SK-N-SH (cell line): ENCODE results near the gene AMDHD1. TPM values are rescaled to one million over a fixed set of nuclear protein-coding genes. Genes with fewer than 3 reads are reported as not detected.

Experiments
- CTCF ChIA-PET: fragments of 300-600, 350-600 bp; formaldehyde crosslinking; extraction: SDS; loops from one replicate; lab custom pipeline; 2021; lab: Yijun Ruan, JAX
- POLR2A ChIA-PET: fragments of 350-600 bp; sonication (Branson Sonifier 250); formaldehyde crosslinking; extraction: SDS; loops from one replicate; lab custom pipeline; 2020; ENCODE audit warnings: antibody characterized with exemption, inconsistent platforms; lab: Yijun Ruan, JAX
- DNase-seq: peaks from one replicate; pipeline ENCODE4 v3.0.0; 2012
- H2AFZ ChIP-seq: fragments of 200-600 bp; sonication (generic); 2 replicates; pipeline ENCODE4 v1.8.1; 2016; ENCODE audit warnings: antibody characterized with exemption, mild to moderate bottlenecking, low read depth
- H3F3A ChIP-seq: fragments of 200-600 bp; sonication (generic); replicated peaks from 2 replicates; pipeline ENCODE3; 2016; ENCODE audit warnings: antibody characterized with exemption, mild to moderate bottlenecking; ENCODE audit not compliant: insufficient read depth
- H3K27ac ChIP-seq, 2 experiments: fragments of 200-500 bp in 1 of 2; fragments of 200-600 bp in 1 of 2; sonication (Bioruptor generic) in 1 of 2; sonication (generic), shearing (Covaris generic) in 1 of 2; 2 replicates each; pipeline versions ENCODE4 v1.5.1 to v1.6.1; 2014 to 2016; ENCODE audit warnings: low read depth in 2 of 2, inconsistent platforms in 1 of 2, low read length in 1 of 2, mild to moderate bottlenecking in 1 of 2, mixed read lengths in 1 of 2
- H3K27me3 ChIP-seq: fragments of 200-600 bp; sonication (generic), shearing (Covaris generic); 2 replicates; pipeline ENCODE4 v1.6.1; 2016; ENCODE audit warnings: mixed run types; ENCODE audit not compliant: insufficient read depth
- H3K36me3 ChIP-seq, 2 experiments: fragments of 200-500 bp in 1 of 2; fragments of 200-600 bp in 1 of 2; sonication (Bioruptor generic) in 1 of 2; sonication (generic) in 1 of 2; replicated peaks in 1 of 2; 2 replicates each; pipeline versions ENCODE3 to v1.5.1; 2014 to 2016; ENCODE audit warnings: low read length in 1 of 2, mild to moderate bottlenecking in 1 of 2; ENCODE audit not compliant: insufficient read depth in 2 of 2, control insufficient read depth in 1 of 2
- H3K4me1 ChIP-seq, 2 experiments: fragments of 200-500 bp in 1 of 2; fragments of 200-600 bp in 1 of 2; sonication (Bioruptor generic) in 1 of 2; sonication (generic), shearing (Covaris generic) in 1 of 2; 2 replicates each; pipeline versions ENCODE4 v1.5.1 to v1.6.1; 2014 to 2016; ENCODE audit warnings: low read depth in 1 of 2, low read length in 1 of 2, mixed run types in 1 of 2; ENCODE audit not compliant: insufficient read depth in 2 of 2, control insufficient read depth in 1 of 2
- H3K4me2 ChIP-seq: fragments of 200-600 bp; sonication (generic), shearing (Covaris generic); 2 replicates; pipeline ENCODE4 v1.6.1; 2017; ENCODE audit warnings: mixed run types
- H3K4me3 ChIP-seq, 2 experiments: fragments of 200-500 bp in 1 of 2; fragments of 200-600 bp in 1 of 2; sonication (Bioruptor generic) in 1 of 2; sonication (generic), shearing (Covaris generic) in 1 of 2; 2 replicates each; pipeline versions ENCODE4 v1.5.1 to v1.8.1; 2014 to 2016; ENCODE audit warnings: low read depth in 2 of 2, inconsistent platforms in 1 of 2, low read length in 1 of 2, mild to moderate bottlenecking in 1 of 2, mixed read lengths in 1 of 2, moderate library complexity in 1 of 2
- H3K79me2 ChIP-seq: fragments of 200-600 bp; sonication (generic); 2 replicates; pipeline ENCODE4 v1.8.1; 2017; ENCODE audit warnings: mild to moderate bottlenecking; ENCODE audit not compliant: insufficient read depth
- H3K9ac ChIP-seq: fragments of 200-600 bp; sonication (generic); 2 replicates; pipeline ENCODE4 v1.6.1; 2017; ENCODE audit warnings: mixed run types
- H3K9me2 ChIP-seq: fragments of 200-600 bp; sonication (generic); 2 replicates; pipeline ENCODE4 v1.6.1; 2017; ENCODE audit warnings: mixed run types
- H3K9me3 ChIP-seq: fragments of 200-600 bp; sonication (generic); 2 replicates; pipeline ENCODE4 v1.6.1; 2017; ENCODE audit warnings: mixed run types, mild to moderate bottlenecking, moderate library complexity
- H4K20me1 ChIP-seq: fragments of 200-600 bp; sonication (generic); 2 replicates; pipeline ENCODE4 v1.6.1; 2017; ENCODE audit warnings: mild to moderate bottlenecking, mixed run types; ENCODE audit not compliant: insufficient read depth
- CHD2 ChIP-seq: fragments of 150-350 bp; IDR thresholded peaks from 2 replicates; pipeline ENCODE4 v1.6.1; 2018; ENCODE audit warnings: low read length; ENCODE audit not compliant: partially characterized antibody
- ELF1 ChIP-seq: IDR thresholded peaks from 2 replicates; pipeline ENCODE4 v1.4.0; 2012
- EP300 ChIP-seq, 2 experiments: IDR thresholded peaks; 2 replicates each; pipeline versions ENCODE4 v1.4.0 to v1.6.1; 2012; ENCODE audit warnings: borderline replicate concordance in 1 of 2, low read depth in 1 of 2, low read length in 1 of 2
- EZH2phosphoT487 ChIP-seq: fragments of 200-600 bp; sonication (generic); IDR thresholded peaks from 2 replicates; pipeline ENCODE4 v1.6.1; 2017; ENCODE audit warnings: low read depth, mixed run types, mild to moderate bottlenecking, antibody characterized with exemption, moderate library complexity, borderline replicate concordance
- FOSL2 ChIP-seq: IDR thresholded peaks from 2 replicates; pipeline ENCODE4 v1.4.0; 2012; ENCODE audit warnings: low read depth, mild to moderate bottlenecking, moderate library complexity, borderline replicate concordance
- FOXM1 ChIP-seq: IDR thresholded peaks from 2 replicates; pipeline ENCODE4 v1.4.0; 2012; ENCODE audit warnings: low read depth, mild to moderate bottlenecking
- GABPA ChIP-seq: IDR thresholded peaks from 2 replicates; pipeline ENCODE4 v1.4.0; 2012; ENCODE audit warnings: low read depth, mild to moderate bottlenecking
- GATA2 ChIP-seq: sonication (generic); formaldehyde crosslinking; IDR thresholded peaks from 2 replicates; pipeline ENCODE4 v1.5.0; 2020; ENCODE audit warnings: mild to moderate bottlenecking, missing genetic modification reagents
- JUND ChIP-seq: IDR thresholded peaks from 2 replicates; pipeline ENCODE4 v1.4.0; 2012
- MEF2A ChIP-seq: IDR thresholded peaks from 2 replicates; pipeline ENCODE4 v1.4.0; 2012; ENCODE audit warnings: low read depth, borderline replicate concordance
- MXI1 ChIP-seq: IDR thresholded peaks from 2 replicates; pipeline ENCODE4 v1.6.1; 2012; ENCODE audit warnings: mild to moderate bottlenecking, low read depth, low read length, improper control_type of control experiment
- NFIC ChIP-seq: IDR thresholded peaks from 2 replicates; pipeline ENCODE4 v1.4.0; 2012; ENCODE audit warnings: borderline replicate concordance
- NRF1 ChIP-seq: IDR thresholded peaks from 2 replicates; pipeline ENCODE4 v1.6.1; 2012; ENCODE audit warnings: low read depth, mild to moderate bottlenecking, low read length
- POLR2AphosphoS5 ChIP-seq: IDR thresholded peaks from 2 replicates; pipeline ENCODE4 v1.6.1; 2012; ENCODE audit warnings: low read depth, low read length
- RXRA ChIP-seq: IDR thresholded peaks from 2 replicates; pipeline ENCODE4 v1.4.0; 2012; ENCODE audit warnings: low read depth, mild to moderate bottlenecking, borderline replicate concordance
- SIN3A ChIP-seq: IDR thresholded peaks from 2 replicates; pipeline ENCODE4 v1.6.1; 2012; ENCODE audit warnings: low read depth, mild to moderate bottlenecking, low read length, moderate library complexity, borderline replicate concordance
- SMC3 ChIP-seq: IDR thresholded peaks from 2 replicates; pipeline ENCODE4 v1.6.1; 2012; ENCODE audit warnings: low read depth, low read length, improper control_type of control experiment
- TAF1 ChIP-seq: IDR thresholded peaks from 2 replicates; pipeline ENCODE4 v1.6.1; 2012; ENCODE audit warnings: low read depth, mild to moderate bottlenecking, low read length, moderate library complexity, borderline replicate concordance
- TCF12 ChIP-seq: IDR thresholded peaks from 2 replicates; pipeline ENCODE4 v1.4.0; 2012
- WGBS: methylation state at CpG from one replicate; pipeline ENCODE4 v1.1.6; 2017; ENCODE audit warnings: low lambda C conversion rate; 5-methylcytosine and 5-hydroxymethylcytosine counted together
- polyA plus RNA-seq, 3 experiments: library from polyadenylated mRNA; depleted of rRNA; stranded (reverse); fragments of >200 nt; gene quantifications; 2 replicates each; pipeline ENCODE4 v1.2.3, GENCODE V29; 2012
- TF ChIP-seq, protein P1 (sequence below): fragments of 200-600 bp; sonication (generic); IDR thresholded peaks from 2 replicates; pipeline ENCODE4 v1.6.1; 2017; ENCODE audit warnings: antibody characterized with exemption, mild to moderate bottlenecking, moderate library complexity

AMDHD1 gene
- polyA plus RNA-seq, 1 of the 3 experiments (the other 2 are of a cell fraction), result 0.07 TPM

DNA sequence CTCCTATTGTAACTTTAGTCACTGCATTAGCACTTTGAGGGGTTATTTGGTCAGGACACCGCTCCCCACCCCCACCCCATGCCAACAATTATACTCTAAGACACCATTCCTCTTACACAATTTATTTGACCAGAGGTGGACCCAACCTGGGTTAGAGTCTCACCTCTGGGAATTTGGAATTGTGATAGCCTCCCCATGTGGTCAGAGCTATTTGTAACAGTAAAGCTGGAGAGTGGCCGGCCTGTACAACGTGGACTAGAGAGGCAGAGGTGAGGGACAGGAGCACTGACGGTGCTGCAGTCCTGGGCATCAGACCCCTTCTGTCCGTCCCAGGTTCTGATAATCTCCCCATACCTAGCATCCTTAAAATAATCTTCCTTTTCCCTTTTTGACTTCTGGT lies 56.4 kb downstream of the AMDHD1 start:
- H3F3A ChIP-seq, result no peaks in the 10 kb centered on the region
- H3K79me2 ChIP-seq, result no peaks in the 10 kb centered on the region
- H3K27ac ChIP-seq, result no peak overlapping the region
- no peak for DNase-seq
- H3K4me2 ChIP-seq, result no peak overlapping the region
- no peaks in the 10 kb centered on the region for H3K27me3 ChIP-seq
- TF ChIP-seq TCF12, result no peak
- TF ChIP-seq CHD2, result no peak
- TF ChIP-seq EP300 (IDR thresholded peaks at IDR 0.05; ENCODE audit: borderline replicate concordance in 1 of 2, low read depth in 1 of 2, low read length in 1 of 2), result no peak
- TF ChIP-seq, protein P1, sequence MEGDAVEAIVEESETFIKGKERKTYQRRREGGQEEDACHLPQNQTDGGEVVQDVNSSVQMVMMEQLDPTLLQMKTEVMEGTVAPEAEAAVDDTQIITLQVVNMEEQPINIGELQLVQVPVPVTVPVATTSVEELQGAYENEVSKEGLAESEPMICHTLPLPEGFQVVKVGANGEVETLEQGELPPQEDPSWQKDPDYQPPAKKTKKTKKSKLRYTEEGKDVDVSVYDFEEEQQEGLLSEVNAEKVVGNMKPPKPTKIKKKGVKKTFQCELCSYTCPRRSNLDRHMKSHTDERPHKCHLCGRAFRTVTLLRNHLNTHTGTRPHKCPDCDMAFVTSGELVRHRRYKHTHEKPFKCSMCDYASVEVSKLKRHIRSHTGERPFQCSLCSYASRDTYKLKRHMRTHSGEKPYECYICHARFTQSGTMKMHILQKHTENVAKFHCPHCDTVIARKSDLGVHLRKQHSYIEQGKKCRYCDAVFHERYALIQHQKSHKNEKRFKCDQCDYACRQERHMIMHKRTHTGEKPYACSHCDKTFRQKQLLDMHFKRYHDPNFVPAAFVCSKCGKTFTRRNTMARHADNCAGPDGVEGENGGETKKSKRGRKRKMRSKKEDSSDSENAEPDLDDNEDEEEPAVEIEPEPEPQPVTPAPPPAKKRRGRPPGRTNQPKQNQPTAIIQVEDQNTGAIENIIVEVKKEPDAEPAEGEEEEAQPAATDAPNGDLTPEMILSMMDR, result no peak
- no peak for TF ChIP-seq SIN3A
- no peak for TF ChIP-seq GABPA
- TF ChIP-seq NFIC, result no peak
- TF ChIP-seq TAF1, result no peak
- peaks cover 22 to 31% of the 10 kb centered on the region in 2 experiments for H3K36me3 ChIP-seq
- H3K9me2 ChIP-seq, result no peaks in the 10 kb centered on the region
- H3K4me1 ChIP-seq, result no peaks in the 10 kb centered on the region
- ChIA-PET CTCF (interaction anchor here (0.7 to 8.6 kb wide), 19 partner anchors 8 to 150 kb away, joined by 3 to 154 read pairs (median 7); partner anchors contain the start of genes AMDHD1 and CCDC38), POLR2A (no interaction called here)
- H2AFZ ChIP-seq, result no peak overlapping the region
- H3K9ac ChIP-seq, result no peak overlapping the region
- H3K4me3 ChIP-seq, result no peak overlapping the region
- H4K20me1 ChIP-seq, result no peaks in the 10 kb centered on the region
- WGBS, result 60% methylated on average over 5 of the region's 5 CpGs
- H3K9me3 ChIP-seq, result no peaks in the 10 kb centered on the region

DNA sequence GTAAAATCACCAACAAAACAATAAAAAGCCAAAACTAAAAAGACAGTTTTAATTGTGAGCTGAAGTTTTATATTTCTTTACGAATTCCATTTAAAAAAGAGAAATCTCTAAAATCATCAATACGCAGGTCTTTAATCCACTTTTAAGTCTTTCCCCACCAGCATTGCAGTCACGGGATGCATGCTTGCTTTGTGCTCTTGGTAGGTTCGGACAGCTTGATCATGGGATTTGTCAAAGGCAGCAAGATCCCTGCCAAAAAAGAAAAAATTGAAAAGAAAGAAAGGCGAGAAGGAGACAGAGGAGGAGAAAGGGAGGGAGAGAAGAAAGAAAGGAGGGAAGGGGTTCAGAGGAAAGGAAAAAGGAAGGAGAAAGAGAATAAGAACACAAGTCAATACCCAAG lies 57.7 kb downstream of the AMDHD1 start:
- H3K9ac ChIP-seq, result no peak overlapping the region
- no peaks in the 10 kb centered on the region for H3K79me2 ChIP-seq
- DNase-seq, result no peak
- H3K9me3 ChIP-seq, result no peaks in the 10 kb centered on the region
- no peaks in the 10 kb centered on the region for H3F3A ChIP-seq
- WGBS, result 96% methylated on average over 5 of the region's 5 CpGs
- H3K4me1 ChIP-seq, result no peaks in the 10 kb centered on the region
- H2AFZ ChIP-seq, result no peak overlapping the region
- POLR2A ChIA-PET, result no interaction called here
- H4K20me1 ChIP-seq, result no peaks in the 10 kb centered on the region
- TF ChIP-seq FOSL2 (no peak), JUND (no peak), MXI1 (no peak), SIN3A (no peak), EZH2phosphoT487 (no peak), RXRA (no peak), MEF2A (no peak), ELF1 (no peak), FOXM1 (no peak), GATA2 (CRISPR knock-in tag) (no peak), SMC3 (no peak), POLR2AphosphoS5 (no peak), NRF1 (no peak)
- H3K4me3 ChIP-seq, result no peak overlapping the region
- H3K36me3 ChIP-seq, result peaks cover 35 to 42% of the 10 kb centered on the region in 2 experiments
- H3K27ac ChIP-seq, result no peak overlapping the region
- CTCF ChIA-PET, result interaction anchor here (1.1 to 8.6 kb wide), 4 partner anchors 12 to 215 kb away, joined by 5 to 154 read pairs (median 40); partner anchors contain the start of genes AMDHD1 and CCDC38
- H3K27me3 ChIP-seq, result no peaks in the 10 kb centered on the region
- H3K9me2 ChIP-seq, result no peaks in the 10 kb centered on the region
- no peak overlapping the region for H3K4me2 ChIP-seq
